HG03039 (cell line): ENCODE data around the gene COL23A1.
"Not testable (repeated sequence)": the region's sequence is repeated elsewhere in the genome, so short reads cannot be mapped to it uniquely, and the experiment has no call there.

Experiments
- ATAC-seq: cut with Tn5 transposase; IDR thresholded peaks from one replicate; pipeline ENCODE4 v1.9.1; 2021; ENCODE audit warnings: mild to moderate bottlenecking, moderate library complexity; ENCODE audit not compliant: unreplicated experiment

Gene COL23A1

GRCh38 chr5:178328826-178329730 is 261.1 kb downstream of the COL23A1 start:
- ATAC-seq: no peak

GRCh38 chr5:178327931-178328711 is 262.1 kb downstream of the COL23A1 start:
- no peak for ATAC-seq

- no peak for ATAC-seq
Measured at GRCh38 chr5:178327446-178327845, 262.7 kb downstream of the COL23A1 start.

- no peak for ATAC-seq
Measured at GRCh38 chr5:178326374-178326715, 263.8 kb downstream of the COL23A1 start.

GRCh38 chr5:178325679-178326373 is 264.4 kb downstream of the COL23A1 start:
- no peak for ATAC-seq

- no peak for ATAC-seq
Measured at GRCh38 chr5:178325311-178325678, 264.9 kb downstream of the COL23A1 start.

- ATAC-seq: peak; percentile 50
Measured at GRCh38 chr5:178324481-178325310, 265.5 kb downstream of the COL23A1 start.

GRCh38 chr5:178323961-178324360 is 266.2 kb downstream of the COL23A1 start:
- peak; percentile 44 for ATAC-seq

- peak; percentile 13 for ATAC-seq
Measured at GRCh38 chr5:178323541-178323865, 266.7 kb downstream of the COL23A1 start.

- peak; percentile 6 for ATAC-seq
Measured at GRCh38 chr5:178322736-178323540, 267.3 kb downstream of the COL23A1 start.

GRCh38 chr5:178320281-178320855 is 269.8 kb downstream of the COL23A1 start:
- ATAC-seq: no peak

- no peak for ATAC-seq
Measured at GRCh38 chr5:178319541-178320041, 270.6 kb downstream of the COL23A1 start.

GRCh38 chr5:178318893-178319292 is 271.3 kb downstream of the COL23A1 start:
- ATAC-seq: no peak

- ATAC-seq: no peak
Measured at GRCh38 chr5:178318382-178318781, 271.8 kb downstream of the COL23A1 start.

GRCh38 chr5:178317727-178318126 is 272.5 kb downstream of the COL23A1 start:
- ATAC-seq: not testable (repeated sequence)

GRCh38 chr5:178314961-178315820 is 275.0 kb downstream of the COL23A1 start:
- no peak for ATAC-seq

- ATAC-seq: no peak
Measured at GRCh38 chr5:178314061-178314660, 276.0 kb downstream of the COL23A1 start.

- no peak for ATAC-seq
Measured at GRCh38 chr5:178313316-178313715, 276.9 kb downstream of the COL23A1 start.
